ENCODE data around the gene BCLAF3.

BCLAF3 gene

GRCh38 chrX:19964017-19964710 lies 26.7 kb downstream of the BCLAF3 start:
- DNase-seq: no peak

DNA sequence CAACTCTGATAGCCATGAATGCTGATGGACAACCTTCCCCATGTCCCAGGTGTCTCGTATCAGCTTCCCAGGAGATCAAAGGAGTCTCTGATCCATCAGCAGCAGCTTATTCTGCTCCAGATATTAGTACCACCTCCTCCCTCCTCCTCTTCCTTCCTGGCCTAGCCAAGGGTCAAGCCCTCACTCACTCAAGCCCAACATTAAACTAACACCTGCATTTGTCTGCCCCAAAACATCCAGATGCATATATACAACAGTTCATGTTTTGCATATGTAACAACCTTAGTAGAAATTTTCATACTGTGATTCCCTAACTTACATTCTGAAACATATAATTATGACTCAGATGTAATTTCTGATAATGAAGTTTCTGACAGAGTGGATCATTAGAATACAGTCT lies 29.9 kb downstream of the BCLAF3 start:
- DNase-seq: no peak

DNA sequence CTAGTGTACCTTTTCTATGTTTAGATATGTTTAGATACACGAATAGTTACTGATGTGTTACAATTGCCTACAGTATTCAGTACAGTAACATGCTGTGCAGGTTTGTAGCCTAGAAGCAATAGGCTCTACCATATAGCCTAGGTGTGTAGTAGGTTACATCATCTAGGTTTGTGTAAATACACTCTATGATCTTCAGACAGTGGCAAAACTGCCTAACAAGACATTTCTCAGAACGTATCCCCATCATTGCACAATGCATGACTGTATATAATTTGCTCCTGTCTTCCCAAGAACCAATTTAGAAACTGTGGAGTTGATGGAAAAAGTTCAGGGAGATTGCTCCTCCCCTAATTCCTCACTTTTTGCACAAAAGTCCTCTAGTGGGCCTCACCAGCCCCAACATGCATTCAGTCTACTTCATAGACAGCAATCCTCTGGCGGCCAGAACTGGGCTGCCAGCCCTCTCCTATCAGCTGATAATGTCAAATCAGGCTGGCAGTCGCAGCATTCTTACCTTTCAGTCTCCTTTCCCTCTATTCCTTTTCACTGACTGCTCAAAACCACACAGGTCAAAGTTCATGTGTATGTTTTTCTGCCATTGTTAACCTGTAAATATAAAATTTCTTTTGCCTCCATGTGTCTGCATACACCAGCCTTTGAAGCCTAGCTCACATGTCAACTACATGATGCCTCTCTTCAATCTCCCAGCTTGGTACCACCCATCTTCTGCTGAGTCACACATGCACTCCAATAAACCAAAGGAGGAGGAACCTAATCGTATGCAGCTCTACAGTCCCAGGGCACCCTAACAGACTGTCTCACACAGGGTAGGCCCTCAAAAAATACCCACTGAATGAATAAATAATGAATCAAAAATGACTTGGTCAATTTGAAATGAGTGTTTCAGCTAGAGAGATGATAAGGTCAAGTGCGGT lies 32.0 kb downstream of the BCLAF3 start:
- no peak for DNase-seq

DNA sequence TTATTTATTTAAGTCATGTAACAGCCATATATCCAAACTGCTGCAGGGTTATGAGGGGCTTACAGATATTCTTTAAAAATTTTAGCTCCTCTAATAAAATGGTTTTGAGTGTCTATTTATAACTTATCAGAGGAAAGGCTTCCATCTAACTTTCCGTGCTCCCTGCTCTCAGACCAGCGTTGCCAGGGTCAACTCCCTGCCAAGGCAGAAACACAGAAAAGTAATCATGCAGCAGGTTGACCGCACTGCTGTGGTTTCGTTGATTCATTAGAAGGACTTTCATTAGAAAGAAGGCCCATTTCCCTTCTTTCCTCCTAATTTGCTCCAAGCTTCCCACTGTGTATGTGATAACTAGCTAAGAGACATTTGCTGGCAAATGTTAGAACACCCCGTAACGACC lies 33.9 kb downstream of the BCLAF3 start:
- no peak for DNase-seq

DNA sequence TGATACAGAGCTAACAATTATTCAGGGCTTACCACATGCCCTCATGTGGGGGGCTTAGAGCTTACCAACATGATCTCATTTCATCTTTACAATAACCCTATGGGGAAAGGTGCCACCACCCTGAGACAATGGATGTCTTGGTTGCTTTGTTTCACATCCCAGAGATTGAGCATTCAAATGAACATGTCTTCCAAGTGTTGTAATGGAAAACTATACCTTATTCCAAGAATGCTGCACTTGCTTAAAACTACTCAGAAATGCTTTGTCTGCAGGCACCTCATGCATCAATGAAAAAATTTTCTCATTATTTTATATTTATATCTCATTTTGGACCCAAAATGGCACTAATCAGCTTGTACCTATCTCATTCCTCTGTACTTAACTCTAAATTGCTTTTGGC lies 34.6 kb downstream of the BCLAF3 start:
- no peak for DNase-seq

DNA sequence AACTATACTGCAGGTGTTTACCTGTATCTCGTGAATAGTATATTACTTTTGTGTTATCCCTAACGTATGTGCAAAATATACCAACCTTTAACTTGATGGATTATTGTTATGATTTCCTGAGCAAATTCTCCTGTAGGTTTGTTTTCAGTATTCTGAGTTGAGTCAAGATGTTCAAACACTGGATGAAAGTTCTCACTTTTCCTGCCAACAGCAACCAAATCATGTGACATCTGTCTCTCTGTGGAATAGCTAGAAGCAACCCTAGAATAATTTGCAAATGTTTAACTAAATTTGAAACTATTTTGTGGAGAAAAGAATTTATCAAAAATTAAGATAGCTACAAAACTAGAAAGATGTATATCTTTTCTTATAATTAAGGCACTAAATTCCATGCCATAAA lies 35.6 kb downstream of the BCLAF3 start:
- DNase-seq: no peak

- no peak for DNase-seq
Measured at GRCh38 chrX:19954335-19955096, 36.3 kb downstream of the BCLAF3 start.

DNA sequence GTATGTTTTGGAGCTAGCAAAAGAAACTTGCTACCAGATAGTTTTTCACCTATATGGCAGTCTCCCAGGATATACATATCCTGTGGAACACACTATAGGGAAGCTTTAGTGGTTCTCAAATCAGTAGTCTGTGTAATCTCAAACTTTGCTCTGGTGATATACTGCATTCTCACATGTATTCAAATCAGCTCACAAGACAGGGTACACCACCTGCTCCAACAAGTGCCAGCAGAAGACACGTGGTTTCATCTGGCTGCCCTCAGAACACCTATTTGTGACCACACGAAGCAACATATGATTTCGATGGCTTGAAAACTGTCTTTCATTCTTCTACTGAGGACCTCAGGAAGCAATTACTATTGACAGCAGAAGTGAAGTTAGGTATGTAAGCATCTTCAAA lies 37.7 kb downstream of the BCLAF3 start:
- DNase-seq: no peak

DNA sequence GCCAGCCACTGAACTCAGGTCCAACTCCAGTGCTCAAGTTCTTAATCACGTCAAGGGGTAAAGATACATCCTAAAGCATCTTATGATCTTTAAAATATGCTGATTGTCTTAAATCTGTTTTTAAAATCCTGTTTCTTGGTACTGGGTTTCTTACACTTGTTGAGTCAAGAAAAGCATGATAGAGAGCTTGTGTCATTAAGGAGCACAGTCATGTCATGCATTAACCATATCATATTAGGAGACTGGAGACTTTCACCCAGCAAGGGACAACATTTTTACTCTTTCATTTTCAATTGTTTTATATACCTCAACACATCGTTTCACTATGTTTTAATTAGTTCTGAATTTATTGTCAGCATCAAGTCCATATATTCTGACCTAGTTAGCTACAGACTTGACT lies 41.5 kb downstream of the BCLAF3 start:
- no peak for DNase-seq

GRCh38 chrX:19947612-19948011 lies 43.2 kb downstream of the BCLAF3 start:
- DNase-seq: no peak
